ENCODE measurements around the gene TMEM255B.

TMEM255B gene

DNA sequence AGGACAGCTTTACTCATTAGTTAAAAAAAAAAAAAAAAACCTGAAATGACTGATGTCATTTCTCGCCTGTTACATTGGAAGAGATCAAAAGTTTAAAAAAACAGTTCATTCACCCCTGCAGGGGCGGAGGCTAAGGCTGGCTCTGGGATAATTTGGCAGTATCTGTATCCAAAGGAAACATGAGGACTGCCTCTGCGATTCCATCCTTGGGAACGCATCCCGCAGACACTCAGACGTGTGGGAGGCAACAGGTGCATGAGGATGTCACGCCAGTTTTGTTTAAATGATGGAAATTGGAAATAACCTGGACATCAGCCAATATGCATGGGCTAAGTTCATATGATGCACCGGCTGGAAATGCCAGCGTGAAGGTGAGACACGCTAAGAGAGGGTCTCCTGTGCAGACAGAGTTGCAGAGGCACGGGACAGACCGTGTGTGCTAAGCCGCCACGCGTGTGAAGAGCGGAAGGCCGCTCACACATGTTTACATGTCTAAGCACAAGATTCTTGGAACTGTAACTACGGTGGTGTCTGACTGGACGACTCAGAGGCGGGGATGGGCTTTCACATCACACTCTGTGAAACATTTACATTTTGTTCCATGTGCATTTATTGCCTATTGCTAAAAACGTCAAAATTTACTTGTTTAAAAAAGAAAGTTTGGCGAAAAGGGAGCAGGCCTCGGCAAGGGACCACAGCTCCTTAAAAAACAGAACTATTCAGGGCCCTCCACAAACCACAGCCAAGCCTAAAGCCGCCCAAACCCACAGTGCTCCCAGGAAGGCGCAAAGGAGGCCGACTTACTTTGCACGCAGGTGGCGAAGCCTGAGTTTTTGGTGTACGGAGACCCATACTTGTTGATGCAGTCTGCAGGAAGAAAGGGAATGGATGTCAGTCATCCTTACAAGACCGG is 87.0 kb downstream of the TMEM255B start:
- Histone ChIP-seq H3K4me3 (ENCODE audit: insufficient read depth, low read length, poor library complexity, severe bottlenecking) (no peak overlapping the region), H3K9ac (ENCODE audit: low read length) (no peak overlapping the region), H3K9me2 (replicated peaks; ENCODE audit: insufficient read depth, low read length) (no peaks in the 10 kb centered on the region), H2AFZ (ENCODE audit: low read depth, low read length, severe bottlenecking) (no peak overlapping the region), H3K9me3 (ENCODE audit: insufficient read depth, low read length) (no peaks in the 10 kb centered on the region), H3K27me3 (ENCODE audit: low read length) (no peaks in the 10 kb centered on the region), H3K27ac (ENCODE audit: low read depth, low read length) (no peak overlapping the region), H3K36me3 (ENCODE audit: low read length) (no peaks in the 10 kb centered on the region), H3K4me2 (ENCODE audit: low read depth, low read length, poor library complexity, severe bottlenecking) (no peak overlapping the region), H3K79me2 (ENCODE audit: insufficient read depth, low read length) (no peaks in the 10 kb centered on the region), H4K20me1 (ENCODE audit: low read depth, low read length) (no peaks in the 10 kb centered on the region), H3F3A (ENCODE audit: insufficient read depth) (no peaks in the 10 kb centered on the region)
- TF ChIP-seq, protein P1, sequence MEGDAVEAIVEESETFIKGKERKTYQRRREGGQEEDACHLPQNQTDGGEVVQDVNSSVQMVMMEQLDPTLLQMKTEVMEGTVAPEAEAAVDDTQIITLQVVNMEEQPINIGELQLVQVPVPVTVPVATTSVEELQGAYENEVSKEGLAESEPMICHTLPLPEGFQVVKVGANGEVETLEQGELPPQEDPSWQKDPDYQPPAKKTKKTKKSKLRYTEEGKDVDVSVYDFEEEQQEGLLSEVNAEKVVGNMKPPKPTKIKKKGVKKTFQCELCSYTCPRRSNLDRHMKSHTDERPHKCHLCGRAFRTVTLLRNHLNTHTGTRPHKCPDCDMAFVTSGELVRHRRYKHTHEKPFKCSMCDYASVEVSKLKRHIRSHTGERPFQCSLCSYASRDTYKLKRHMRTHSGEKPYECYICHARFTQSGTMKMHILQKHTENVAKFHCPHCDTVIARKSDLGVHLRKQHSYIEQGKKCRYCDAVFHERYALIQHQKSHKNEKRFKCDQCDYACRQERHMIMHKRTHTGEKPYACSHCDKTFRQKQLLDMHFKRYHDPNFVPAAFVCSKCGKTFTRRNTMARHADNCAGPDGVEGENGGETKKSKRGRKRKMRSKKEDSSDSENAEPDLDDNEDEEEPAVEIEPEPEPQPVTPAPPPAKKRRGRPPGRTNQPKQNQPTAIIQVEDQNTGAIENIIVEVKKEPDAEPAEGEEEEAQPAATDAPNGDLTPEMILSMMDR (IDR thresholded peaks at IDR 0.05; ENCODE audit: insufficient read depth, low read length, poor library complexity, severe bottlenecking), result no peak

DNA sequence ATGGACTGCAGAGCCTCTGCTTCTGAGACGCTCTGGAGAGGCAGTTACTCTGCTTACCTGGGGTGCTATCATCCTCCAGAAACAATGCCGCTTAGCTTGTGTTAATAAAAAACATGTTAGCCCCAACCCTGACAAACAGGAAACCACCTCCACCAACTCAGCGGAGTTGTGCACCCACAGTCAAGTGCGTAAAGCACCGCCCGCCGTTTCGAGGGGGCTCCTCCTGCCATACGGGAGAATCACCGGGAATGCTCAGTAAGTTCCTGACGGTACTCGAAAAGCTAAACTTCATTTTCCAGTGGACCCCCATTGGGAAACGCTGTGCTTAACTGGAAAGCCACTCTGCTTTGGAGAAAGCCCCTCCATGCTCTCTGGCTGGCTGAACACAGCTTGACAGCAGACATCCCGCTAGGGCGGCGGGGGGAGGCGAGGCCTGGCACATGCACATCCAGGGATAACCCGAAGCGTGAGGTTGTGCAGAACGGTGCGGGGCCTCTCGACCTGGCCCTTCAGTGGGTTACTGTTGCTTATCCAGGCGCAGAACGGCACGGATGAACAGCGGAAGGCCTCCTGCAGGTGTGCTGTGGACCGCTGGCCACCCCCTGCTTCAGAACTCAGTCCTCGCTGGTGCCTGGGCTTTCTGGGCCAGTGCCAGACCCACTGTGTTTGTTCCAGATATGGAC is 87.8 kb downstream of the TMEM255B start:
- no peaks in the 10 kb centered on the region for H3K9me3 ChIP-seq (ENCODE audit: insufficient read depth, low read length)
- no peaks in the 10 kb centered on the region for H4K20me1 ChIP-seq (ENCODE audit: low read depth, low read length)
- H3K4me2 ChIP-seq (ENCODE audit: low read depth, low read length, poor library complexity, severe bottlenecking), result no peak overlapping the region
- H3K27ac ChIP-seq (ENCODE audit: low read depth, low read length), result no peak overlapping the region
- H3K36me3 ChIP-seq (ENCODE audit: low read length), result no peaks in the 10 kb centered on the region
- no peak overlapping the region for H3K4me3 ChIP-seq (ENCODE audit: insufficient read depth, low read length, poor library complexity, severe bottlenecking)
- H3K9me2 ChIP-seq (replicated peaks; ENCODE audit: insufficient read depth, low read length), result no peaks in the 10 kb centered on the region
- H3K9ac ChIP-seq (ENCODE audit: low read length), result no peak overlapping the region
- no peak for TF ChIP-seq EZH2phosphoT487 (conservative IDR thresholded peaks at IDR 0.05; ENCODE audit: low read length)
- TF ChIP-seq, protein P1 (IDR thresholded peaks at IDR 0.05; ENCODE audit: insufficient read depth, low read length, poor library complexity, severe bottlenecking), result no peak
- no peak overlapping the region for H2AFZ ChIP-seq (ENCODE audit: low read depth, low read length, severe bottlenecking)
- no peaks in the 10 kb centered on the region for H3F3A ChIP-seq (ENCODE audit: insufficient read depth)
- H3K27me3 ChIP-seq (ENCODE audit: low read length), result no peaks in the 10 kb centered on the region
- H3K79me2 ChIP-seq (ENCODE audit: insufficient read depth, low read length), result no peaks in the 10 kb centered on the region

DNA sequence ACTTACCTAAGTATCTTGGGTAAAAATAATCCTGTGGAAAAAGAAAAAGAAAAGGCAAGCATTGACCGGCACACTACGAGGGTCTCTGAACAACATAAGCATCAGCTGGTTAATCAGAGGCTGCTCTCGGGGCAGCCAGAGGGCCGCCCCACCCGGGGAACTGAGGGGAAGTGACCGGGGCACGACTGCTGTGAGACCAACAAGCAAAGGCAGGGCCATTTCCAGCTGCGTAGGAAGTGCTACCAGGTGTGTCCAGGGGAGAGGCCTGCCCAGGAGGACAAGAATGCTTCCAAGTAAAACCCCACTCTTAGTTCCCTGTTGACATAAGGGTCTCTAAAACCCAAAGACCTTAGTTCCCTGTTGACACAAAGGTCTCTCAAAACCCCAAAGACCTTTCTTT is 89.0 kb downstream of the TMEM255B start:
- Histone ChIP-seq H3K9ac (ENCODE audit: low read length) (no peak overlapping the region), H3K36me3 (ENCODE audit: low read length) (no peaks in the 10 kb centered on the region), H3K4me3 (ENCODE audit: insufficient read depth, low read length, poor library complexity, severe bottlenecking) (no peak overlapping the region), H3K79me2 (ENCODE audit: insufficient read depth, low read length) (no peaks in the 10 kb centered on the region), H3K27me3 (ENCODE audit: low read length) (no peaks in the 10 kb centered on the region), H4K20me1 (ENCODE audit: low read depth, low read length) (no peaks in the 10 kb centered on the region), H3K9me2 (replicated peaks; ENCODE audit: insufficient read depth, low read length) (no peaks in the 10 kb centered on the region), H3K9me3 (ENCODE audit: insufficient read depth, low read length) (no peaks in the 10 kb centered on the region), H3F3A (ENCODE audit: insufficient read depth) (no peaks in the 10 kb centered on the region), H2AFZ (ENCODE audit: low read depth, low read length, severe bottlenecking) (no peak overlapping the region), H3K27ac (ENCODE audit: low read depth, low read length) (no peak overlapping the region), H3K4me2 (ENCODE audit: low read depth, low read length, poor library complexity, severe bottlenecking) (no peak overlapping the region)
- TF ChIP-seq EZH2phosphoT487 (conservative IDR thresholded peaks at IDR 0.05; ENCODE audit: low read length), result no peak
- TF ChIP-seq, protein P1 (IDR thresholded peaks at IDR 0.05; ENCODE audit: insufficient read depth, low read length, poor library complexity, severe bottlenecking), result no peak

Measured in SU-DHL-6 (cell line).